Suprapubic skin (tissue), 4 donors: ENCODE measurements around the gene DDC. TPM values are rescaled to one million over a fixed set of nuclear protein-coding genes. Genes with fewer than 3 reads are reported as not detected.

ENCODE experiments used
- DNase-seq, 2 donors: peaks; one replicate each; pipeline ENCODE4 v3.0.0-alpha.2; 2019; ENCODE audit warnings: low spot score in 2 of 2
- H3K27ac ChIP-seq: fragments of 200-600 bp; sonication (generic); one replicate; pipeline ENCODE4 v1.5.1; 2019
- H3K27me3 ChIP-seq: fragments of 200-600 bp; sonication (generic); one replicate; pipeline ENCODE4 v1.5.1; 2019
- H3K36me3 ChIP-seq: fragments of 200-600 bp; sonication (generic); one replicate; pipeline ENCODE4 v1.5.1; 2019
- H3K4me1 ChIP-seq: fragments of 200-600 bp; sonication (generic); one replicate; pipeline ENCODE4 v1.5.1; 2019
- H3K4me3 ChIP-seq: fragments of 200-600 bp; sonication (generic); one replicate; pipeline ENCODE4 v1.5.1; 2019; ENCODE audit warnings: mild to moderate bottlenecking
- H3K9me3 ChIP-seq: fragments of 200-600 bp; sonication (generic); one replicate; pipeline ENCODE4 v1.5.1; 2019
- CTCF ChIP-seq, 2 donors: fragments of 200-600 bp in 1 of 2; fragments of 450-650 bp in 1 of 2; sonication (generic) in 1 of 2; IDR thresholded peaks; one replicate each; pipeline ENCODE4 v1.5.1; 2016 to 2019; ENCODE audit warnings: antibody characterized with exemption in 2 of 2, mild to moderate bottlenecking in 1 of 2, moderate library complexity in 1 of 2
- EP300 ChIP-seq: sonication (generic); formaldehyde crosslinking; IDR thresholded peaks from one replicate; pipeline ENCODE4 v1.6.1; 2017; ENCODE audit warnings: antibody characterized with exemption
- POLR2A ChIP-seq, 2 donors: fragments of 450-650 bp; IDR thresholded peaks; one replicate each; pipeline ENCODE4 v1.6.1; 2017; ENCODE audit warnings: antibody characterized with exemption in 2 of 2, mild to moderate bottlenecking in 2 of 2, moderate library complexity in 2 of 2
- POLR2AphosphoS5 ChIP-seq, 3 donors: sonication (generic); formaldehyde crosslinking; IDR thresholded peaks; one replicate each; pipeline ENCODE4 v1.6.1; 2017; ENCODE audit warnings: antibody characterized with exemption in 3 of 3
- WGBS: methylation state at CpG from one replicate; pipeline ENCODE4 v1.1.5; 2018; 5-methylcytosine and 5-hydroxymethylcytosine counted together
- total RNA-seq, 4 donors: library from RNA; depleted of rRNA; stranded (reverse); fragments of >200 nt; gene quantifications; one replicate each; pipeline ENCODE4 v1.1.0, GENCODE V29; 2016

Gene DDC
- total RNA-seq, 4 donors from 2014 or later, result 1.6 to 3.6 TPM; not detected in 2

GRCh38 chr7:50428911-50429310 is 136.3 kb downstream of the DDC start:
- Histone ChIP-seq H3K4me3 (no peak overlapping the region), H3K27ac (no peak overlapping the region), H3K4me1 (no peaks in the 10 kb centered on the region), H3K9me3 (no peaks in the 10 kb centered on the region), H3K27me3 (no peaks in the 10 kb centered on the region), H3K36me3 (no peaks in the 10 kb centered on the region)
- TF ChIP-seq EP300, result no peak
- no peak for TF ChIP-seq POLR2AphosphoS5 (IDR thresholded peaks at IDR 0.05)
- no peak for TF ChIP-seq POLR2A (IDR thresholded peaks at IDR 0.05)
- TF ChIP-seq CTCF (IDR thresholded peaks at IDR 0.05), result no peak
- DNase-seq, result no peak
- WGBS, result 85% methylated on average over 3 of the region's 3 CpGs

- Histone ChIP-seq H3K27ac (no peak overlapping the region), H3K36me3 (no peaks in the 10 kb centered on the region), H3K4me1 (no peaks in the 10 kb centered on the region), H3K27me3 (no peaks in the 10 kb centered on the region), H3K4me3 (no peak overlapping the region), H3K9me3 (no peaks in the 10 kb centered on the region)
- no peak for TF ChIP-seq CTCF (IDR thresholded peaks at IDR 0.05)
- no peak for TF ChIP-seq POLR2A (IDR thresholded peaks at IDR 0.05)
- TF ChIP-seq EP300, result no peak
- no peak for TF ChIP-seq POLR2AphosphoS5 (IDR thresholded peaks at IDR 0.05)
- 87% methylated on average over 2 of the region's 2 CpGs for WGBS
- no peak for DNase-seq
These were observed 137.7 kb downstream of the DDC start for GRCh38 chr7:50427518-50427917.

- 92% methylated on average over 5 of the region's 5 CpGs for WGBS
These were observed 138.7 kb downstream of the DDC start for GRCh38 chr7:50426280-50427045.

GRCh38 chr7:50425318-50425717 is 139.9 kb downstream of the DDC start:
- 88% methylated on average over 6 of the region's 6 CpGs for WGBS
- Histone ChIP-seq H3K9me3 (no peaks in the 10 kb centered on the region), H3K4me1 (no peaks in the 10 kb centered on the region), H3K27ac (no peak overlapping the region), H3K36me3 (no peaks in the 10 kb centered on the region), H3K27me3 (no peaks in the 10 kb centered on the region), H3K4me3 (no peak overlapping the region)
- DNase-seq, result no peak
- TF ChIP-seq POLR2AphosphoS5 (IDR thresholded peaks at IDR 0.05), result no peak

More at GRCh38 chr7:50426280-50427045, 138.7 kb downstream of the DDC start:
- Histone ChIP-seq H3K27ac (no peak overlapping the region), H3K4me3 (no peak overlapping the region), H3K36me3 (no peaks in the 10 kb centered on the region), H3K27me3 (no peaks in the 10 kb centered on the region), H3K4me1 (no peaks in the 10 kb centered on the region), H3K9me3 (no peaks in the 10 kb centered on the region)
- TF ChIP-seq POLR2AphosphoS5 (IDR thresholded peaks at IDR 0.05), result no peak
- TF ChIP-seq CTCF (IDR thresholded peaks at IDR 0.05), result no peak
- no peak for TF ChIP-seq EP300
- TF ChIP-seq POLR2A (IDR thresholded peaks at IDR 0.05), result no peak
- DNase-seq, result no peak

GRCh38 chr7:50423860-50424259 is 141.3 kb downstream of the DDC start:
- TF ChIP-seq EP300 (no peak), POLR2A (IDR thresholded peaks at IDR 0.05) (no peak), CTCF (IDR thresholded peaks at IDR 0.05) (no peak), POLR2AphosphoS5 (IDR thresholded peaks at IDR 0.05) (no peak)
- no peak overlapping the region for H3K4me3 ChIP-seq
- 76% methylated on average over 4 of the region's 4 CpGs for WGBS

More at GRCh38 chr7:50423860-50424259, 141.3 kb downstream of the DDC start:
- H3K27me3 ChIP-seq, result no peaks in the 10 kb centered on the region
- no peaks in the 10 kb centered on the region for H3K36me3 ChIP-seq
- no peaks in the 10 kb centered on the region for H3K4me1 ChIP-seq
- DNase-seq, result no peak
- no peak overlapping the region for H3K27ac ChIP-seq
- no peaks in the 10 kb centered on the region for H3K9me3 ChIP-seq
